GM19452 (cell line): ENCODE measurements around the gene RAB44.

Experiments
- ATAC-seq: cut with Tn5 transposase; IDR thresholded peaks from one replicate; pipeline ENCODE4 v1.9.1; 2021; ENCODE audit not compliant: unreplicated experiment

RAB44 gene

GRCh38 chr6:36745836-36746235 lies 48.2 kb downstream of the RAB44 start:
- no peak for ATAC-seq

- no peak for ATAC-seq
Observed at GRCh38 chr6:36746251-36746650, 48.6 kb downstream of the RAB44 start.

- ATAC-seq = no peak
Observed at GRCh38 chr6:36749829-36750489, 52.3 kb downstream of the RAB44 start.

- ATAC-seq = no peak
Observed at GRCh38 chr6:36751091-36751490, 53.5 kb downstream of the RAB44 start.

- ATAC-seq = no peak
Observed at GRCh38 chr6:36751833-36752186, 54.2 kb downstream of the RAB44 start.

- ATAC-seq = no peak
Observed at GRCh38 chr6:36752187-36752885, 54.7 kb downstream of the RAB44 start.

GRCh38 chr6:36752886-36753506 lies 55.4 kb downstream of the RAB44 start:
- ATAC-seq = peak; percentile 47

GRCh38 chr6:36753671-36754405 lies 56.2 kb downstream of the RAB44 start:
- ATAC-seq = no peak

- no peak for ATAC-seq
Observed at GRCh38 chr6:36754582-36755434, 57.2 kb downstream of the RAB44 start.

GRCh38 chr6:36755435-36756348 lies 58.1 kb downstream of the RAB44 start:
- peak; percentile 40 for ATAC-seq

GRCh38 chr6:36756786-36757185 lies 59.2 kb downstream of the RAB44 start:
- no peak for ATAC-seq

- ATAC-seq = no peak
Observed at GRCh38 chr6:36757206-36757605, 59.6 kb downstream of the RAB44 start.

GRCh38 chr6:36757943-36758508 lies 60.4 kb downstream of the RAB44 start:
- ATAC-seq = no peak

GRCh38 chr6:36758516-36759147 lies 61.0 kb downstream of the RAB44 start:
- ATAC-seq = no peak

- ATAC-seq = no peak
Observed at GRCh38 chr6:36759148-36759759, 61.6 kb downstream of the RAB44 start.

GRCh38 chr6:36760685-36761435 lies 63.2 kb downstream of the RAB44 start:
- ATAC-seq = no peak

- no peak for ATAC-seq
Observed at GRCh38 chr6:36762123-36762522, 64.5 kb downstream of the RAB44 start.

- ATAC-seq = no peak
Observed at GRCh38 chr6:36765190-36765589, 67.6 kb downstream of the RAB44 start.
